GM12892 (cell line): ENCODE data around the gene RBM6.

Experiments used
- POLR2A ChIP-seq: IDR thresholded peaks from 2 replicates; pipeline ENCODE4 v1.6.1; 2011; ENCODE audit warnings: low read depth, low read length, control low read depth
- POLR2AphosphoS5 ChIP-seq: IDR thresholded peaks from 2 replicates; pipeline ENCODE4 v1.6.1; 2011; ENCODE audit warnings: low read depth, low read length, control low read depth
- TAF1 ChIP-seq: IDR thresholded peaks from 2 replicates; pipeline ENCODE4 v1.6.1; 2011; ENCODE audit warnings: low read depth, mild to moderate bottlenecking, control low read depth, low read length, borderline replicate concordance

DNA sequence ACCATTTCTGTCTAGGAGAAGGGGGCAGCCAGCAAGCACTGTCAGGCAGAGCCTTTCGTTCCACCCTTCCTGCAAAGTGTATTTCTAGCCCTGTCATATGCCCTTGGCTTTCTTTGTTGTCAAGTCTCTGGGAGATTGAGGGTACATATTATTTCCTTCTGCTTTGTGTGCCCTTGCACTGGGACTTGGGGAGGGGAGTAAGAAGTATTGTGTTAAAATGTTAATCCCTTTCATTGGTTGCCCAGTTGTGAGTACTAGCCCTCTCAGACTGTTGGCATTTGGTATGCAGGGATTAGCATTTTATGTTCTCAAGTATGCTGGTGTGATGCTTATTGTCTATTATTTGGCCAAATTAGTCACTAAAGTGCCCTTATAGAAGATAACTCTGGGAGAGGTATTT is 63.9 kb downstream of the RBM6 start:
- no peak for TF ChIP-seq POLR2A
- TF ChIP-seq TAF1, result no peak
- no peak for TF ChIP-seq POLR2AphosphoS5
